SK-N-SH treated with all-trans-retinoic acid at 6 μM for 48 hours (cell line): ENCODE results near the gene DDX49.

Experiments used
- CREB5 ChIP-seq: fragments of 250-450 bp; sonication (Bioruptor Pico); IDR thresholded peaks from 2 replicates; pipeline ENCODE4 v1.5.1; 2020; ENCODE audit warnings: low read depth, mild to moderate bottlenecking, moderate library complexity
- CSDC2 ChIP-seq: fragments of 250-450 bp; sonication (Bioruptor Pico); IDR thresholded peaks from 2 replicates; pipeline ENCODE4 v1.5.0; 2020; ENCODE audit warnings: mild to moderate bottlenecking, moderate library complexity
- CSRNP3 ChIP-seq: fragments of 250-450 bp; sonication (Bioruptor Pico); IDR thresholded peaks from 2 replicates; pipeline ENCODE4 v1.5.1; 2021; ENCODE audit warnings: mild to moderate bottlenecking, moderate library complexity
- GLIS3 ChIP-seq: fragments of 250-450 bp; sonication (Bioruptor Pico); IDR thresholded peaks from 2 replicates; pipeline ENCODE4 v1.5.0; 2020; ENCODE audit warnings: mild to moderate bottlenecking, moderate library complexity
- ISL1 ChIP-seq: fragments of 250-450 bp; sonication (Bioruptor Pico); IDR thresholded peaks from 2 replicates; pipeline ENCODE4 v2.1.2; 2022; ENCODE audit warnings: mild to moderate bottlenecking, moderate library complexity
- OSR1 ChIP-seq: fragments of 250-450 bp; sonication (Bioruptor Pico); IDR thresholded peaks from 2 replicates; pipeline ENCODE4 v1.8.0; 2022; ENCODE audit warnings: moderate library complexity, mild to moderate bottlenecking, inconsistent platforms
- PATZ1 ChIP-seq: fragments of 250-450 bp; sonication (Bioruptor Pico); IDR thresholded peaks from 2 replicates; pipeline ENCODE4 v1.8.0; 2020; ENCODE audit warnings: mild to moderate bottlenecking, moderate library complexity, borderline replicate concordance
- RARB ChIP-seq: fragments of 250-450 bp; sonication (Bioruptor Pico); IDR thresholded peaks from 2 replicates; pipeline ENCODE4 v1.8.0; 2021; ENCODE audit warnings: mild to moderate bottlenecking, moderate library complexity
- TCF4 ChIP-seq: fragments of 250-450 bp; sonication (Bioruptor Pico); IDR thresholded peaks from 2 replicates; pipeline ENCODE4 v1.8.0; 2021; ENCODE audit warnings: mild to moderate bottlenecking, moderate library complexity, borderline replicate concordance
- TOX ChIP-seq: fragments of 250-450 bp; sonication (Bioruptor Pico); IDR thresholded peaks from 2 replicates; pipeline ENCODE4 v1.8.0; 2021; ENCODE audit warnings: mild to moderate bottlenecking, moderate library complexity, borderline replicate concordance
- ZC3H10 ChIP-seq: fragments of 250-450 bp; sonication (Bioruptor Pico); IDR thresholded peaks from 2 replicates; pipeline ENCODE4 v1.5.1; 2021; ENCODE audit warnings: mild to moderate bottlenecking, moderate library complexity
- ZFP3 ChIP-seq: fragments of 250-450 bp; sonication (Bioruptor Pico); IDR thresholded peaks from 2 replicates; pipeline ENCODE4 v1.5.0; 2020; ENCODE audit warnings: mild to moderate bottlenecking, moderate library complexity

- TF ChIP-seq RARB (CRISPR knock-in tag) (no peak), TCF4 (CRISPR knock-in tag) (no peak), TOX (CRISPR knock-in tag) (no peak), CSRNP3 (CRISPR knock-in tag) (no peak), CREB5 (CRISPR knock-in tag) (no peak), OSR1 (no peak), GLIS3 (CRISPR knock-in tag) (no peak), PATZ1 (CRISPR knock-in tag) (no peak), CSDC2 (CRISPR knock-in tag) (no peak), ZC3H10 (CRISPR knock-in tag) (no peak), ZFP3 (CRISPR knock-in tag) (no peak), ISL1 (no peak)
Observed at GRCh38 chr19:18964121-18964520, 44.6 kb downstream of the DDX49 start.
